ENCODE measurements around the gene MTNR1A.

GRCh38 chr4:186604124-186604807, 48.9 kb upstream of the MTNR1A start:
- no peak for TF ChIP-seq CTCF (IDR thresholded peaks at IDR 0.05)
- TF ChIP-seq EZH2 (IDR thresholded peaks at IDR 0.05; ENCODE audit: borderline replicate concordance, insufficient read depth, low read depth, low read length, poor library complexity, severe bottlenecking): no peak
